ENCODE results near the gene C10orf88. TPM values are rescaled to one million over a fixed set of nuclear protein-coding genes. Genes with fewer than 3 reads are reported as not detected.

Gene C10orf88
- total and polyA plus RNA-seq, 9 of the 15 experiments (the other 6 are each of a cell fraction or from before 2014, with no cell fraction given) = 2.5 to 9.6 (median 7.5) TPM

DNA sequence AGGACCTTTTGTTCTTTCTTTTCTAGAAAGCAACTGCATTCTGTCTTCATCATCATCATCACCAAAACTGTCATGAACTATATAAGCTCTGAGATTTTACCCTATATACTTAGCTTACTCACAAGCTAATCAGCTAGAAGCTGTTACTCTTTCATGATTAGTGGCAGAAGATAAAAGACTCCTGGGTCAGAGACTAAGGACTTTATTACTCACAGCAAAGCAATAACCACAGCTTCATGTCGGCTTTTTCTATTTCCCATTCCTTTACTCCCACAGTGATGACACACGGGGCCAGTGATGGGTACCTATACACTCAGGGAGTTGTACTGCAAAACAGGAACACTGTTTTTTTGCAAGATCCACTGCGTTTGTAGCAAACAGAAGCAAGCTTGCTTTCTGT, 8.4 kb upstream of the C10orf88 start:
- CTCF ChIA-PET (ENCODE audit: low intra/inter-chr PET ratio) = no interaction called here
- in situ Hi-C loops (cut with MboI) = no loop called here

More for the DNA sequence above, 8.4 kb upstream of the C10orf88 start:
- Histone ChIP-seq H2AFZ (ENCODE audit: low read depth, low read length) (no peak overlapping the region), H3K79me2 (ENCODE audit: control insufficient read depth, insufficient read depth, low read length) (no peaks in the 10 kb centered on the region), H3K4me2 (ENCODE audit: insufficient read depth, low read length) (no peak overlapping the region), H3K4me1 (replicated peaks in 1 of 2; ENCODE audit: control insufficient read depth in 2 of 2, insufficient read depth in 2 of 2, low read length in 2 of 2) (no peaks in the 10 kb centered on the region), H3K9me1 (ENCODE audit: control insufficient read depth, insufficient read depth, low read length) (no peaks in the 10 kb centered on the region), H3K27me3 (ENCODE audit: control insufficient read depth in 2 of 2, insufficient read depth in 2 of 2, low read length in 2 of 2) (no peaks in the 10 kb centered on the region), H4K20me1 (replicated peaks; ENCODE audit: control insufficient read depth, insufficient read depth, low read length) (no peaks in the 10 kb centered on the region), H3K9ac (ENCODE audit: insufficient read depth in 1 of 2, low read depth in 2 of 2, low read length in 2 of 2) (no peak overlapping the region), H3K27ac (ENCODE audit: extremely low read depth, low read depth, low read length) (no peak overlapping the region), H3K4me3 (no peak overlapping the region), H3K9me3 (replicated peaks; ENCODE audit: control insufficient read depth, insufficient read depth, low read depth, low read length) (no peaks in the 10 kb centered on the region; the same call in none of the 2 replicates), H3K36me3 (ENCODE audit: control insufficient read depth, insufficient read depth, low read length) (peaks cover 6% of the 10 kb centered on the region; the same call in 2 of the 3 replicates)
- POLR2A ChIA-PET = interaction anchor here (0.9 kb wide), 1 partner anchor 11 kb away, joined by 3 read pairs; no protein-coding TSS in a partner anchor
- no peak for FAIRE-seq
- no peak for DNase-seq (ENCODE audit: extremely low read depth in 1 of 4, low spot score in 3 of 4)
- TF ChIP-seq ZNF354B (CRISPR knock-in tag; IDR thresholded peaks at IDR 0.05) (no peak), EP300 (IDR thresholded peaks at IDR 0.05; ENCODE audit: low read length) (no peak), SNIP1 (IDR thresholded peaks at IDR 0.05; ENCODE audit: low read depth) (no peak), NFIX (CRISPR knock-in tag; IDR thresholded peaks at IDR 0.05; ENCODE audit: low read depth) (no peak), ZBTB17 (CRISPR knock-in tag; IDR thresholded peaks at IDR 0.05) (no peak), PHB (CRISPR knock-in tag; IDR thresholded peaks at IDR 0.05) (no peak), ILF3 (IDR thresholded peaks at IDR 0.05; ENCODE audit: borderline replicate concordance) (no peak), GTF2A2 (tag; IDR thresholded peaks at IDR 0.05) (no peak), CXXC5 (CRISPR knock-in tag; IDR thresholded peaks at IDR 0.05) (no peak)
- TF ChIP-seq, protein P1, sequence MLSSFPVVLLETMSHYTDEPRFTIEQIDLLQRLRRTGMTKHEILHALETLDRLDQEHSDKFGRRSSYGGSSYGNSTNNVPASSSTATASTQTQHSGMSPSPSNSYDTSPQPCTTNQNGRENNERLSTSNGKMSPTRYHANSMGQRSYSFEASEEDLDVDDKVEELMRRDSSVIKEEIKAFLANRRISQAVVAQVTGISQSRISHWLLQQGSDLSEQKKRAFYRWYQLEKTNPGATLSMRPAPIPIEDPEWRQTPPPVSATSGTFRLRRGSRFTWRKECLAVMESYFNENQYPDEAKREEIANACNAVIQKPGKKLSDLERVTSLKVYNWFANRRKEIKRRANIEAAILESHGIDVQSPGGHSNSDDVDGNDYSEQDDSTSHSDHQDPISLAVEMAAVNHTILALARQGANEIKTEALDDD (IDR thresholded peaks at IDR 0.05) = no peak
- TF ChIP-seq, protein P2, sequence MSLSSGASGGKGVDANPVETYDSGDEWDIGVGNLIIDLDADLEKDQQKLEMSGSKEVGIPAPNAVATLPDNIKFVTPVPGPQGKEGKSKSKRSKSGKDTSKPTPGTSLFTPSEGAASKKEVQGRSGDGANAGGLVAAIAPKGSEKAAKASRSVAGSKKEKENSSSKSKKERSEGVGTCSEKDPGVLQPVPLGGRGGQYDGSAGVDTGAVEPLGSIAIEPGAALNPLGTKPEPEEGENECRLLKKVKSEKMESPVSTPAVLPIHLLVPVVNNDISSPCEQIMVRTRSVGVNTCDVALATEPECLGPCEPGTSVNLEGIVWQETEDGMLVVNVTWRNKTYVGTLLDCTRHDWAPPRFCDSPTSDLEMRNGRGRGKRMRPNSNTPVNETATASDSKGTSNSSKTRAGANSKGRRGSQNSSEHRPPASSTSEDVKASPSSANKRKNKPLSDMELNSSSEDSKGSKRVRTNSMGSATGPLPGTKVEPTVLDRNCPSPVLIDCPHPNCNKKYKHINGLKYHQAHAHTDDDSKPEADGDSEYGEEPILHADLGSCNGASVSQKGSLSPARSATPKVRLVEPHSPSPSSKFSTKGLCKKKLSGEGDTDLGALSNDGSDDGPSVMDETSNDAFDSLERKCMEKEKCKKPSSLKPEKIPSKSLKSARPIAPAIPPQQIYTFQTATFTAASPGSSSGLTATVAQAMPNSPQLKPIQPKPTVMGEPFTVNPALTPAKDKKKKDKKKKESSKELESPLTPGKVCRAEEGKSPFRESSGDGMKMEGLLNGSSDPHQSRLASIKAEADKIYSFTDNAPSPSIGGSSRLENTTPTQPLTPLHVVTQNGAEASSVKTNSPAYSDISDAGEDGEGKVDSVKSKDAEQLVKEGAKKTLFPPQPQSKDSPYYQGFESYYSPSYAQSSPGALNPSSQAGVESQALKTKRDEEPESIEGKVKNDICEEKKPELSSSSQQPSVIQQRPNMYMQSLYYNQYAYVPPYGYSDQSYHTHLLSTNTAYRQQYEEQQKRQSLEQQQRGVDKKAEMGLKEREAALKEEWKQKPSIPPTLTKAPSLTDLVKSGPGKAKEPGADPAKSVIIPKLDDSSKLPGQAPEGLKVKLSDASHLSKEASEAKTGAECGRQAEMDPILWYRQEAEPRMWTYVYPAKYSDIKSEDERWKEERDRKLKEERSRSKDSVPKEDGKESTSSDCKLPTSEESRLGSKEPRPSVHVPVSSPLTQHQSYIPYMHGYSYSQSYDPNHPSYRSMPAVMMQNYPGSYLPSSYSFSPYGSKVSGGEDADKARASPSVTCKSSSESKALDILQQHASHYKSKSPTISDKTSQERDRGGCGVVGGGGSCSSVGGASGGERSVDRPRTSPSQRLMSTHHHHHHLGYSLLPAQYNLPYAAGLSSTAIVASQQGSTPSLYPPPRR (CRISPR knock-in tag; IDR thresholded peaks at IDR 0.05; ENCODE audit: borderline replicate concordance) = no peak
- TF ChIP-seq, protein P3, sequence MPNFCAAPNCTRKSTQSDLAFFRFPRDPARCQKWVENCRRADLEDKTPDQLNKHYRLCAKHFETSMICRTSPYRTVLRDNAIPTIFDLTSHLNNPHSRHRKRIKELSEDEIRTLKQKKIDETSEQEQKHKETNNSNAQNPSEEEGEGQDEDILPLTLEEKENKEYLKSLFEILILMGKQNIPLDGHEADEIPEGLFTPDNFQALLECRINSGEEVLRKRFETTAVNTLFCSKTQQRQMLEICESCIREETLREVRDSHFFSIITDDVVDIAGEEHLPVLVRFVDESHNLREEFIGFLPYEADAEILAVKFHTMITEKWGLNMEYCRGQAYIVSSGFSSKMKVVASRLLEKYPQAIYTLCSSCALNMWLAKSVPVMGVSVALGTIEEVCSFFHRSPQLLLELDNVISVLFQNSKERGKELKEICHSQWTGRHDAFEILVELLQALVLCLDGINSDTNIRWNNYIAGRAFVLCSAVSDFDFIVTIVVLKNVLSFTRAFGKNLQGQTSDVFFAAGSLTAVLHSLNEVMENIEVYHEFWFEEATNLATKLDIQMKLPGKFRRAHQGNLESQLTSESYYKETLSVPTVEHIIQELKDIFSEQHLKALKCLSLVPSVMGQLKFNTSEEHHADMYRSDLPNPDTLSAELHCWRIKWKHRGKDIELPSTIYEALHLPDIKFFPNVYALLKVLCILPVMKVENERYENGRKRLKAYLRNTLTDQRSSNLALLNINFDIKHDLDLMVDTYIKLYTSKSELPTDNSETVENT (CRISPR knock-in tag; IDR thresholded peaks at IDR 0.05) = no peak
- TF ChIP-seq, protein P4, sequence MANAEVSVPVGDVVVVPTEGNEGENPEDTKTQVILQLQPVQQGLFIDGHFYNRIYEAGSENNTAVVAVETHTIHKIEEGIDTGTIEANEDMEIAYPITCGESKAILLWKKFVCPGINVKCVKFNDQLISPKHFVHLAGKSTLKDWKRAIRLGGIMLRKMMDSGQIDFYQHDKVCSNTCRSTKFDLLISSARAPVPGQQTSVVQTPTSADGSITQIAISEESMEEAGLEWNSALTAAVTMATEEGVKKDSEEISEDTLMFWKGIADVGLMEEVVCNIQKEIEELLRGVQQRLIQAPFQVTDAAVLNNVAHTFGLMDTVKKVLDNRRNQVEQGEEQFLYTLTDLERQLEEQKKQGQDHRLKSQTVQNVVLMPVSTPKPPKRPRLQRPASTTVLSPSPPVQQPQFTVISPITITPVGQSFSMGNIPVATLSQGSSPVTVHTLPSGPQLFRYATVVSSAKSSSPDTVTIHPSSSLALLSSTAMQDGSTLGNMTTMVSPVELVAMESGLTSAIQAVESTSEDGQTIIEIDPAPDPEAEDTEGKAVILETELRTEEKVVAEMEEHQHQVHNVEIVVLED (CRISPR knock-in tag; IDR thresholded peaks at IDR 0.05) = no peak
- intact Hi-C loops (cut with micrococcal nuclease) = no loop called here
- 54% methylated on average over 3 of the region's 3 CpGs for WGBS (ENCODE audit: insufficient coverage, low coverage, missing lambda C conversion rate)
- ATAC-seq = no peak
- BruUV-seq (replicated peaks) = no TSS peak
